ENCODE data around the gene SPEF1.

Gene SPEF1

GRCh38 chr20:3757268-3757667 is 24.0 kb downstream of the SPEF1 start:
- Histone ChIP-seq H3K27ac (peak overlapping the region in 1 of 2 donors; percentile 13), H3K4me3 (no peak overlapping the region)
- DNase-seq (ENCODE audit: low spot score), result no peak
- TF ChIP-seq, protein P1, sequence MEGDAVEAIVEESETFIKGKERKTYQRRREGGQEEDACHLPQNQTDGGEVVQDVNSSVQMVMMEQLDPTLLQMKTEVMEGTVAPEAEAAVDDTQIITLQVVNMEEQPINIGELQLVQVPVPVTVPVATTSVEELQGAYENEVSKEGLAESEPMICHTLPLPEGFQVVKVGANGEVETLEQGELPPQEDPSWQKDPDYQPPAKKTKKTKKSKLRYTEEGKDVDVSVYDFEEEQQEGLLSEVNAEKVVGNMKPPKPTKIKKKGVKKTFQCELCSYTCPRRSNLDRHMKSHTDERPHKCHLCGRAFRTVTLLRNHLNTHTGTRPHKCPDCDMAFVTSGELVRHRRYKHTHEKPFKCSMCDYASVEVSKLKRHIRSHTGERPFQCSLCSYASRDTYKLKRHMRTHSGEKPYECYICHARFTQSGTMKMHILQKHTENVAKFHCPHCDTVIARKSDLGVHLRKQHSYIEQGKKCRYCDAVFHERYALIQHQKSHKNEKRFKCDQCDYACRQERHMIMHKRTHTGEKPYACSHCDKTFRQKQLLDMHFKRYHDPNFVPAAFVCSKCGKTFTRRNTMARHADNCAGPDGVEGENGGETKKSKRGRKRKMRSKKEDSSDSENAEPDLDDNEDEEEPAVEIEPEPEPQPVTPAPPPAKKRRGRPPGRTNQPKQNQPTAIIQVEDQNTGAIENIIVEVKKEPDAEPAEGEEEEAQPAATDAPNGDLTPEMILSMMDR (IDR thresholded peaks at IDR 0.05), result no peak

- TF ChIP-seq, protein P1 (IDR thresholded peaks at IDR 0.05), result no peak
- DNase-seq (ENCODE audit: low spot score), result no peak
- Histone ChIP-seq H3K27ac (no peak overlapping the region), H3K4me3 (no peak overlapping the region)
Observed at GRCh38 chr20:3755814-3756480, 25.3 kb downstream of the SPEF1 start.

- TF ChIP-seq, protein P1 (IDR thresholded peaks at IDR 0.05), result no peak
- Histone ChIP-seq H3K27ac (no peak overlapping the region), H3K4me3 (no peak overlapping the region)
- no peak for DNase-seq (ENCODE audit: low spot score)
Observed at GRCh38 chr20:3755269-3755668, 26.0 kb downstream of the SPEF1 start.

DNA sequence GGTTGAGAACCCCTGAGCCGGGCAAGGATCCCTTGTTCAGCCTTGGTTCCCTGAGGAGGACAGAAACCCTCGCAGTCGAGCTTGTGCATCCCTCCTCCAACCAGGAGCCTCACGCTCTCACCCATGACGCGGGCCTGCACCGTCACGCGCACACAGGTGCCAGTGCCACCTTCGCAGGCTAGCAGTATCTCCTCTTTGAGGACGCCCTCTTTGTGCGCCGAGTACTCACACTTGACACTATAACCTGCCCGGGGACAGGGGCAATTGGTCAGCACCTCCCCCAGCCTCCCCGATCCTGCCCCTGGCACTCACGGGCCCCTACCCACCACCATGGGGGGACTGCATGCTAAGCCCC is 27.0 kb downstream of the SPEF1 start:
- Histone ChIP-seq H3K4me3 (no peak overlapping the region), H3K27ac (no peak overlapping the region)
- DNase-seq (ENCODE audit: low spot score), result no peak
- TF ChIP-seq, protein P1 (IDR thresholded peaks at IDR 0.05), result no peak

GRCh38 chr20:3753501-3754275 is 27.6 kb downstream of the SPEF1 start:
- Histone ChIP-seq H3K4me3 (no peak overlapping the region), H3K27ac (no peak overlapping the region)
- TF ChIP-seq, protein P1 (IDR thresholded peaks at IDR 0.05), result no peak
- no peak for DNase-seq (ENCODE audit: low spot score)

- TF ChIP-seq, protein P1 (IDR thresholded peaks at IDR 0.05), result peak; percentile 51
- H3K4me3 ChIP-seq, result no peak overlapping the region
- no peak overlapping the region for H3K27ac ChIP-seq
- DNase-seq (ENCODE audit: low spot score), result no peak
Observed at GRCh38 chr20:3753098-3753497, 28.1 kb downstream of the SPEF1 start.

DNA sequence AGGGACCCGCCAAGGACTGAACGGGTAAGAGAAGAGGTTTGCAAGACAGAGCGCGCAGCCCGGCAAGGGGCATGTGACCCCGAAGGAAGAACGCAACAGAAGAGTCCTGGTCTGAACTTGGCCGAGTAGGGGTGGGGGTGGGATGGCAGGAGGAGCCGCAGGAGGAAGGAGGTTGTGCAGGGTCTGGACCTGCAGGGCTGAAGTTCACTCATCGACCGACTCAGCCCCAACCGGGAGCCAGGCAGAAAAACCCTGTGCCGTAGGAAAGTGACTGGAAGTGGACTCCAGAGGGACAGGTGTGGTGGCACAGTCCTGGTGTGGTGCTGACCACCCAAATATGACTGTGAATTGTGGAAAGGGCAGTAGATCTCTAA is 28.9 kb downstream of the SPEF1 start:
- TF ChIP-seq, protein P1 (IDR thresholded peaks at IDR 0.05), result no peak
- no peak for DNase-seq (ENCODE audit: low spot score)
- H3K27ac ChIP-seq, result peak overlapping the region in 1 of 2 donors; percentile 40
- peak overlapping the region; percentile 74 for H3K4me3 ChIP-seq

Measured in coronary artery (tissue), 2 donors.